ENCODE measurements around the gene MOK. TPM values are rescaled to one million over a fixed set of nuclear protein-coding genes. Genes with fewer than 3 reads are reported as not detected.

The MOK gene
- total RNA-seq, 3 donors from 2014 or later, result 6.2 to 11.2 (median 7.4) TPM

GRCh38 chr14:102232348-102232625, 72.7 kb downstream of the MOK start:
- ATAC-seq (no peak), DNase-seq (no peak)
- intact Hi-C loops (cut with DNase I, micrococcal nuclease), result loop anchor here in 1 of 2 donors (10.0 kb wide), 1 partner anchor 83 kb away; the partner anchor contains the start of gene ZNF839
- no peak overlapping the region for H3K4me3 ChIP-seq
- TF ChIP-seq CTCF (IDR thresholded peaks at IDR 0.05), result no peak
- H3K4me1 ChIP-seq (ENCODE audit: low read depth), result no peaks in the 10 kb centered on the region
- H3K36me3 ChIP-seq (ENCODE audit: low read depth), result no peaks in the 10 kb centered on the region
- H3K9me3 ChIP-seq, result no peaks in the 10 kb centered on the region

GRCh38 chr14:102231476-102232347, 73.3 kb downstream of the MOK start:
- ATAC-seq, result no peak
- TF ChIP-seq CTCF (IDR thresholded peaks at IDR 0.05), result no peak
- Histone ChIP-seq H3K9me3 (no peaks in the 10 kb centered on the region), H3K36me3 (ENCODE audit: low read depth) (no peaks in the 10 kb centered on the region), H3K4me1 (ENCODE audit: low read depth) (no peaks in the 10 kb centered on the region), H3K4me3 (no peak overlapping the region)
- intact Hi-C loops (cut with DNase I, micrococcal nuclease), result loop anchor here in 1 of 2 donors (10.0 kb wide), 1 partner anchor 83 kb away; the partner anchor contains the start of gene ZNF839
- DNase-seq, result no peak

- Histone ChIP-seq H3K4me1 (ENCODE audit: low read depth) (no peaks in the 10 kb centered on the region), H3K36me3 (ENCODE audit: low read depth) (no peaks in the 10 kb centered on the region), H3K4me3 (no peak overlapping the region), H3K9me3 (no peaks in the 10 kb centered on the region)
- DNase-seq, result no peak
- ATAC-seq, result no peak
- TF ChIP-seq CTCF (IDR thresholded peaks at IDR 0.05), result no peak
- intact Hi-C loops (cut with DNase I, micrococcal nuclease), result loop anchor here in 1 of 2 donors (10.0 kb wide), 1 partner anchor 84 kb away; the partner anchor contains the start of gene ZNF839
Observed at GRCh38 chr14:102230481-102231210, 74.3 kb downstream of the MOK start.

- no peak for ATAC-seq
- no peak for DNase-seq
- Histone ChIP-seq H3K36me3 (ENCODE audit: low read depth) (no peaks in the 10 kb centered on the region), H3K4me1 (ENCODE audit: low read depth) (no peaks in the 10 kb centered on the region), H3K4me3 (no peak overlapping the region), H3K9me3 (no peaks in the 10 kb centered on the region)
- no peak for TF ChIP-seq CTCF (IDR thresholded peaks at IDR 0.05)
- intact Hi-C loops (cut with DNase I, micrococcal nuclease), result loop anchor here in 1 of 2 donors (10.0 kb wide), 1 partner anchor 85 kb away; the partner anchor contains the start of gene ZNF839
Observed at GRCh38 chr14:102229739-102230092, 75.2 kb downstream of the MOK start.

GRCh38 chr14:102229071-102229738, 75.8 kb downstream of the MOK start:
- intact Hi-C loops (cut with DNase I, micrococcal nuclease), result no loop called here
- Histone ChIP-seq H3K4me3 (no peak overlapping the region), H3K36me3 (ENCODE audit: low read depth) (no peaks in the 10 kb centered on the region), H3K4me1 (ENCODE audit: low read depth) (no peaks in the 10 kb centered on the region), H3K9me3 (no peaks in the 10 kb centered on the region)
- DNase-seq, result no peak
- ATAC-seq, result no peak
- no peak for TF ChIP-seq CTCF (IDR thresholded peaks at IDR 0.05)
